CD14-positive monocyte (primary cell): Measurements from ENCODE around the gene TANGO2. TPM values are rescaled to one million over a fixed set of nuclear protein-coding genes. Genes with fewer than 3 reads are reported as not detected.

ENCODE experiments used
- DNase-seq, 3 donors: peaks; one replicate each; pipeline ENCODE4 v3.0.0-alpha.2; 2011 to 2022
- H2AFZ ChIP-seq: 2 replicates; pipeline ENCODE4 v1.6.0; 2012; ENCODE audit warnings: mild to moderate bottlenecking, low read depth, low read length, inconsistent platforms; ENCODE audit not compliant: insufficient read depth, poor library complexity, severe bottlenecking
- H3K27ac ChIP-seq, 2 donors: 1 replicate in 1 of 2; 2 replicates in 1 of 2; pipeline ENCODE4 v1.5.1; 2012 to 2013; ENCODE audit warnings: low read length in 2 of 2, control low read depth in 1 of 2, inconsistent platforms in 1 of 2, low read depth in 1 of 2, mild to moderate bottlenecking in 1 of 2
- H3K27me3 ChIP-seq, 2 donors: one replicate each; pipeline versions ENCODE4 v1.6.0 to v1.6.1; 2011 to 2013; ENCODE audit warnings: low read length in 2 of 2; ENCODE audit not compliant: control insufficient read depth in 2 of 2, insufficient read depth in 2 of 2
- H3K36me3 ChIP-seq, 2 donors: replicated peaks in 1 of 2; 1 replicate in 1 of 2; 2 replicates in 1 of 2; pipeline versions ENCODE4 v1.5.1 to v1.6.1; 2012 to 2013; ENCODE audit warnings: low read length in 2 of 2, control low read depth in 1 of 2, inconsistent platforms in 1 of 2, mild to moderate bottlenecking in 1 of 2; ENCODE audit not compliant: insufficient read depth in 2 of 2, control insufficient read depth in 1 of 2
- H3K4me1 ChIP-seq, 2 donors: 1 replicate in 1 of 2; 2 replicates in 1 of 2; pipeline versions ENCODE4 v1.5.1 to v1.6.1; 2012 to 2013; ENCODE audit warnings: low read length in 2 of 2, control low read depth in 1 of 2, inconsistent platforms in 1 of 2, mild to moderate bottlenecking in 1 of 2, moderate library complexity in 1 of 2; ENCODE audit not compliant: insufficient read depth in 2 of 2, control insufficient read depth in 1 of 2
- H3K4me2 ChIP-seq: replicated peaks from 2 replicates; pipeline ENCODE3; 2012; ENCODE audit warnings: low read length, moderate library complexity, mild to moderate bottlenecking; ENCODE audit not compliant: poor library complexity, severe bottlenecking; ENCODE audit errors: extremely low read depth
- H3K4me3 ChIP-seq, 3 experiments: fragments of 200-600 bp in 1 of 3; sonication (generic) in 1 of 3; replicated peaks in 1 of 3; 1 replicate in 2 of 3; 2 replicates in 1 of 3; pipeline ENCODE4 v1.5.1; 2011 to 2013; ENCODE audit warnings: low read length in 3 of 3, mild to moderate bottlenecking in 3 of 3, control low read depth in 2 of 3, low read depth in 2 of 3, inconsistent platforms in 1 of 3, moderate library complexity in 1 of 3
- H3K79me2 ChIP-seq: 2 replicates; pipeline ENCODE4 v1.6.0; 2012; ENCODE audit warnings: mild to moderate bottlenecking, control low read depth, inconsistent platforms, low read length, moderate library complexity; ENCODE audit not compliant: insufficient read depth
- H3K9ac ChIP-seq: 2 replicates; pipeline ENCODE4 v1.6.0; 2017; ENCODE audit warnings: low read length, mild to moderate bottlenecking; ENCODE audit not compliant: insufficient read depth, poor library complexity, severe bottlenecking
- H3K9me3 ChIP-seq, 2 donors: replicated peaks in 1 of 2; 1 replicate in 1 of 2; 2 replicates in 1 of 2; pipeline versions ENCODE4 v1.5.1 to v1.6.1; 2012 to 2013; ENCODE audit warnings: low read length in 2 of 2, control low read depth in 1 of 2; ENCODE audit not compliant: control insufficient read depth in 1 of 2, insufficient read depth in 1 of 2
- H4K20me1 ChIP-seq: 2 replicates; pipeline ENCODE4 v1.6.0; 2012; ENCODE audit warnings: mild to moderate bottlenecking, low read length, control low read depth, moderate library complexity; ENCODE audit not compliant: insufficient read depth
- H3K27ac Mint-ChIP-seq, 7 donors: one replicate each; pipeline ENCODE4 v1.8.0; 2020; ENCODE audit warnings: mild to moderate bottlenecking in 7 of 7, mixed read lengths in 7 of 7, moderate library complexity in 6 of 7, inconsistent platforms in 2 of 7
- H3K27me3 Mint-ChIP-seq, 3 donors: one replicate each; pipeline ENCODE4 v1.8.0; 2021 to 2022; ENCODE audit warnings: low read depth in 3 of 3, mild to moderate bottlenecking in 3 of 3, mixed read lengths in 3 of 3, moderate library complexity in 3 of 3, inconsistent platforms in 1 of 3
- H3K36me3 Mint-ChIP-seq, 2 donors: one replicate each; pipeline ENCODE4 v1.8.0; 2020; ENCODE audit warnings: mixed read lengths in 2 of 2, inconsistent platforms in 1 of 2, mild to moderate bottlenecking in 1 of 2
- H3K4me1 Mint-ChIP-seq: one replicate; pipeline ENCODE4 v1.8.0; 2020; ENCODE audit warnings: mild to moderate bottlenecking, mixed read lengths
- H3K4me3 Mint-ChIP-seq, 2 donors: one replicate each; pipeline ENCODE4 v1.8.0; 2020; ENCODE audit warnings: mild to moderate bottlenecking in 2 of 2, mixed read lengths in 2 of 2, moderate library complexity in 1 of 2
- H3K9me3 Mint-ChIP-seq, 7 donors: one replicate each; pipeline ENCODE4 v1.8.0; 2020 to 2022; ENCODE audit warnings: mixed read lengths in 7 of 7, mild to moderate bottlenecking in 6 of 7, moderate library complexity in 6 of 7, inconsistent platforms in 2 of 7
- CTCF ChIP-seq: fragments of 200-600 bp; IDR thresholded peaks from one replicate; pipeline ENCODE4 v1.8.0; 2022; ENCODE audit warnings: antibody characterized with exemption, mild to moderate bottlenecking
- WGBS: methylation state at CpG from one replicate; pipeline ENCODE4 v1.1.5; 2013; ENCODE audit warnings: missing lambda C conversion rate; ENCODE audit not compliant: insufficient coverage; 5-methylcytosine and 5-hydroxymethylcytosine counted together
- intact Hi-C, 2 donors: fragments of 100-400 bp; cut with micrococcal nuclease; formaldehyde crosslinking; loops; one replicate each; pipeline versions ENCODE4 v1.15.0 to v1.15.1; 2023
- polyA plus RNA-seq, 3 donors: library from polyadenylated mRNA; depleted of rRNA in 1 of 3; unstranded in 2 of 3; stranded (reverse) in 1 of 3; fragments of 300-500 nt in 2 of 3; fragments of >200 nt in 1 of 3; fragmentation: Illumina TruSeq in 2 of 3; gene quantifications; 1 replicate in 2 of 3; 2 replicates in 1 of 3; pipeline ENCODE4 v1.2.3, GENCODE V29; 2012 to 2021

The TANGO2 gene
- polyA plus RNA-seq, 3 donors: 56.4 to 94.9 (median 58.2) TPM

DNA sequence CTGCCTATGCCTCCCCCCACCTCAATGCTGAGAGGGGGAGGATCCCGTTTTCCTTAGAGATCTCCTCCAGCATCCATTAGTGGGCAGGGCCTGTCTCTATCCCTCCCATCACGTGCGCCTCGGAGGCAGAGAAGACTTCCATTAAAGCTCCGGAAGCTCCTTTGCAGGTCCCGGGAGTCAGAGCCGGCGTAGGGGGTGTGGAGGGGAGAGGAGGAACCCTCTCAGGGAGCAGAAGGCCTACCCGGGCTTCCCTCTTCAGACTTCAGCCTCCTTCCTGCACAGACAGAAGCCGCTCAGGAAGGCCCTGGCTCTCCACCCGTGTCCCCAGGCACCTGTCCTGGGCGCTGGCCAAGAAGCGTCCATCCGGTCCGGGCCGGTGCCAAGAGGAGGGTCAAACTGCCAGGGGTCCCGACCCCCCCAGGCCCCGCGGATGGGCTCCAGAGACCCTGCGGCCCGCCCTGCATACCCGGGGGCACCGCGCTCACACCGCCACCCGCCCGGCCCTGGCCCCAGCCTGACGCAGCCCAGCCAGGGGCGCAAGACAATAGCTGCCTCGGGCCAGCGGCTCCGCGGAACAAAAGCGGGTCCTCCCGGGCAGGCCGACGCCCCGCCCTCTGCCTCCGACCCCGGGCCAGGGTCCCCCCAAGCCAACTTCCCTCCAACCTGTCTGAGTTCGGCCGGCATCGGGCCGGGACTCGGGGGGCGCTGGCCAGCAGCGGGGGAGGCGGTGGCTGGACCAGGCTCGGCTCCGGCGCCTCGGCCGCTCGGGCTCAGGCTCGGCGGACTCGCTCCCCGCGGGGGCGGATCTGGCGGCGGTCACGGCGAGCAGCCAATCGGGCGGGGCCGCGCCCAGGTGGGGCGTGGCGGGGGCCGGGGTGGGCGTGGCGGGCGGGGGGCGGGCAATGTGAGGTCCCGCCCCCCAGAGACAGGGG lies 34.2 kb upstream of the TANGO2 start:
- Histone ChIP-seq H3K4me3 (peak overlapping the region; percentile 39 to 84 (median 57)), H3K9me3 (no peaks in the 10 kb centered on the region), H4K20me1 (no peaks in the 10 kb centered on the region), H3K27ac (peak overlapping the region in 1 of 2 donors; percentile 20), H3K79me2 (no peaks in the 10 kb centered on the region), H3K27me3 (peaks cover 0 to 5% of the 10 kb centered on the region in 2 donors), H3K4me2 (peak overlapping the region; percentile 95), H2AFZ (peak overlapping the region; percentile 91), H3K4me1 (peaks cover 8 to 11% of the 10 kb centered on the region in 2 donors), H3K36me3 (no peaks in the 10 kb centered on the region), H3K9ac (peak overlapping the region; percentile 70)
- whole genome bisulfite sequencing: under 1% methylated on average over 60 of the region's 76 CpGs
- Mint-ChIP-seq H3K4me3 (peak overlapping the region; percentile 76 to 84), H3K27me3 (peaks cover 2 to 16% (median 10%) of the 10 kb centered on the region in 3 donors), H3K4me1 (peaks cover 4% of the 10 kb centered on the region), H3K36me3 (no peaks in the 10 kb centered on the region), H3K27ac (no peak overlapping the region), H3K9me3 (peaks cover 0 to 3% (median 0%) of the 10 kb centered on the region in 7 donors)
- no peak for TF ChIP-seq CTCF
- DNase-seq: peak; percentile 47 to 60 (median 47)
- intact Hi-C loops: loop anchor here in 1 of 2 donors (5.0 kb wide), 1 partner anchor 36 kb away; the partner anchor contains the start of gene TANGO2

DNA sequence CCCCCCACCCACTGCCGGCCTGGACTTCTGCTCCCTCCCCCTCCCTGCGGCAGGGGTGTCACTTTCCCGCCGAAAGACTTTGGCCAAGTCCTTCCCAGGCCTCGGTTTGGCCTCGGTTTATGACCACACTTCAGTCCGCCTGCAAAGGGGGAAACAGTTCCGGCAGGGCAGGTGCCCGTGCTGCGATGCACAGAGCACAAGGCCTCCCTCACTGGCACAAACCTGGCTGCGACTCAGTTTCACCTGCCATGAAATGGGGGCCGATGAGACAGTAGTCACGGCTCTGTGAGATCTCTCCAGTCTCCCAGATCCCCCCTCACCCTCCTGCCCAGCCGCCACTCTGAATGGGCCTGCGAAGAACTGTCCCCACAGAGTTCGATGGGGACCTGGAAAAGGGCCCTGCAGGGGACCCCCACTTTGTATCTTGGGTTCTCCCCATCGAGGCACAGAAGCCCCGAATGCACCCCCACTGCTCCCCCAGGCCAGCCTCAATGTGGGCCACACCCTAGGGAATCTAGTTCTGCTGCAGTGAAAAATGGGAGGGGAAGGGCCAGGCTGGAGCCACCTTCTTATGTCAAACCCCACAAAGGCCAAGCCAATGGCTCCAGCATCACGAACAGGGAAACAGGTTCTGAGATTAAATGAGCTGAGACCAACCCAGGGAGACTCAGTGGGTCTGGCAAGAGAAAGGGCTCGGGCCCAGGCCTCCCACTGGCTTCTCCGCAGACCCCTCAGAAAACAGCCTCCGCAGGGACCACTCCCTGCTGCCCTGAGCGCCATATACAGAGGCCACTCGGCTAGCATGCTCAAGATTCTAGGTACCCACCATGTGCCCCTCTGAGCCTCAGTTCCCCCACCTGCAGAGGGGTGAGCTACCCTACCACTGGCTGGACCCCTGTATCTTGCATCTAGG lies 33.3 kb upstream of the TANGO2 start:
- Histone ChIP-seq H3K9ac (no peak overlapping the region), H2AFZ (no peak overlapping the region), H3K4me2 (peak overlapping the region; percentile 95), H3K9me3 (no peaks in the 10 kb centered on the region), H4K20me1 (no peaks in the 10 kb centered on the region), H3K79me2 (no peaks in the 10 kb centered on the region), H3K4me3 (peak overlapping the region in 1 of 3 experiments; percentile 84), H3K27ac (no peak overlapping the region), H3K4me1 (peaks cover 8 to 11% of the 10 kb centered on the region in 2 donors), H3K27me3 (peaks cover 0 to 5% of the 10 kb centered on the region in 2 donors), H3K36me3 (no peaks in the 10 kb centered on the region)
- peaks cover 2 to 16% (median 10%) of the 10 kb centered on the region in 3 donors for H3K27me3 Mint-ChIP-seq
- DNase-seq: no peak
- no peak overlapping the region for H3K27ac Mint-ChIP-seq
- no peaks in the 10 kb centered on the region for H3K36me3 Mint-ChIP-seq
- no peak for TF ChIP-seq CTCF
- H3K9me3 Mint-ChIP-seq: peaks cover 0 to 3% (median 0%) of the 10 kb centered on the region in 7 donors
- H3K4me1 Mint-ChIP-seq: peaks cover 4% of the 10 kb centered on the region
- 74% methylated on average over 11 of the region's 24 CpGs for WGBS
- intact Hi-C loops: loop anchor here in 1 of 2 donors (5.0 kb wide), 1 partner anchor 35 kb away; the partner anchor contains the start of gene TANGO2
- H3K4me3 Mint-ChIP-seq: peak overlapping the region; percentile 56 to 57
